Gastroesophageal sphincter (tissue), 3 donors: ENCODE results near the gene ERCC1.

ENCODE experiments used
- POLR2A ChIP-seq, 2 donors: fragments of 450-650 bp; IDR thresholded peaks; one replicate each; pipeline ENCODE4 v1.6.1; 2017; ENCODE audit warnings: antibody characterized with exemption in 2 of 2, mild to moderate bottlenecking in 2 of 2, moderate library complexity in 1 of 2
- TF ChIP-seq, protein P1 (sequence below), 4 experiments: fragments of 200-600 bp in 2 of 4; fragments of 450-650 bp in 2 of 4; sonication (generic) in 1 of 4; IDR thresholded peaks; one replicate each; pipeline ENCODE4 v1.5.1; 2017 to 2019; ENCODE audit warnings: antibody characterized with exemption in 4 of 4, mild to moderate bottlenecking in 2 of 4, moderate library complexity in 2 of 4

- TF ChIP-seq, protein P1, sequence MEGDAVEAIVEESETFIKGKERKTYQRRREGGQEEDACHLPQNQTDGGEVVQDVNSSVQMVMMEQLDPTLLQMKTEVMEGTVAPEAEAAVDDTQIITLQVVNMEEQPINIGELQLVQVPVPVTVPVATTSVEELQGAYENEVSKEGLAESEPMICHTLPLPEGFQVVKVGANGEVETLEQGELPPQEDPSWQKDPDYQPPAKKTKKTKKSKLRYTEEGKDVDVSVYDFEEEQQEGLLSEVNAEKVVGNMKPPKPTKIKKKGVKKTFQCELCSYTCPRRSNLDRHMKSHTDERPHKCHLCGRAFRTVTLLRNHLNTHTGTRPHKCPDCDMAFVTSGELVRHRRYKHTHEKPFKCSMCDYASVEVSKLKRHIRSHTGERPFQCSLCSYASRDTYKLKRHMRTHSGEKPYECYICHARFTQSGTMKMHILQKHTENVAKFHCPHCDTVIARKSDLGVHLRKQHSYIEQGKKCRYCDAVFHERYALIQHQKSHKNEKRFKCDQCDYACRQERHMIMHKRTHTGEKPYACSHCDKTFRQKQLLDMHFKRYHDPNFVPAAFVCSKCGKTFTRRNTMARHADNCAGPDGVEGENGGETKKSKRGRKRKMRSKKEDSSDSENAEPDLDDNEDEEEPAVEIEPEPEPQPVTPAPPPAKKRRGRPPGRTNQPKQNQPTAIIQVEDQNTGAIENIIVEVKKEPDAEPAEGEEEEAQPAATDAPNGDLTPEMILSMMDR (IDR thresholded peaks at IDR 0.05), result no peak
- no peak for TF ChIP-seq POLR2A (IDR thresholded peaks at IDR 0.05)
Measured at GRCh38 chr19:45451850-45452387, 28.2 kb upstream of the ERCC1 start.
